Neutrophil (primary cell): Measurements from ENCODE around the gene DCAF8L1.
"Not testable (repeated sequence)": the region's sequence is repeated elsewhere in the genome, so short reads cannot be mapped to it uniquely, and the experiment has no call there.

ENCODE experiments used
- H3K27ac ChIP-seq: fragments of 200-600 bp; sonication (generic); 2 replicates; pipeline ENCODE4 v1.5.1; 2016; ENCODE audit warnings: mild to moderate bottlenecking, moderate library complexity
- H3K27me3 ChIP-seq: fragments of 200-600 bp; sonication (generic); 2 replicates; pipeline ENCODE4 v1.6.0; 2016; ENCODE audit warnings: mild to moderate bottlenecking
- H3K36me3 ChIP-seq: fragments of 200-600 bp; sonication (generic); 2 replicates; pipeline ENCODE4 v1.5.1; 2017
- H3K4me1 ChIP-seq, 2 experiments: fragments of 200-600 bp in 1 of 2; sonication (generic) in 1 of 2; 1 replicate in 1 of 2; 2 replicates in 1 of 2; pipeline versions ENCODE4 v1.5.1 to v1.6.1; 2013 to 2016; ENCODE audit warnings: low read depth in 1 of 2, low read length in 1 of 2, mild to moderate bottlenecking in 1 of 2, moderate library complexity in 1 of 2; ENCODE audit not compliant: control insufficient read depth in 1 of 2, insufficient read depth in 1 of 2
- H3K4me3 ChIP-seq, 2 experiments: fragments of 200-600 bp in 1 of 2; sonication (generic) in 1 of 2; 1 replicate in 1 of 2; 2 replicates in 1 of 2; pipeline ENCODE4 v1.5.1; 2013 to 2016; ENCODE audit warnings: low read depth in 1 of 2, low read length in 1 of 2, mild to moderate bottlenecking in 1 of 2, moderate library complexity in 1 of 2
- H3K9me3 ChIP-seq: fragments of 200-600 bp; sonication (generic); 2 replicates; pipeline ENCODE4 v1.5.1; 2016
- TF ChIP-seq, protein P1 (sequence below): fragments of 200-600 bp; sonication (generic); IDR thresholded peaks from 2 replicates; pipeline ENCODE4 v1.5.1; 2016; ENCODE audit warnings: antibody characterized with exemption

Gene DCAF8L1

DNA sequence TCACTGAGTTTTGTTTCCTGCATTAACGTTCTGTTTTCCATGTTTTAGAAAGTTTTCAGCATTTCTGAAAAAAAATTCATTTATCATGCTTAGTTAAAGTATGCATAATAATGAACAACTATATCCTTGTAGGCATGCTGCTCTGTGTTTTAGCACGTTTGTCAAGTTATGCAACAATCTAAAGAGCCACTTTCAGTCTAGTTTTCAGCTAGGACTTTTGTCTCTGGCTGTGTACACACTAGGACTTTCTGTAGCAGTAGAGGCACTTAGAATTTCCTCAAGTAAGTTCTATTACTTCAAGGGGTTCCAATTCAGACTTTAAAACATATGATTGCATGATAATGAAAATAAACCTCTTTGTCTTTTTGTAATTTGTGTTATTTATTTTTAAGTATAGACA, 12.4 kb downstream of the DCAF8L1 start:
- Histone ChIP-seq H3K36me3 (no peaks in the 10 kb centered on the region), H3K4me3 (no peak overlapping the region), H3K4me1 (no peaks in the 10 kb centered on the region), H3K9me3 (no peaks in the 10 kb centered on the region), H3K27ac (no peak overlapping the region), H3K27me3 (no peaks in the 10 kb centered on the region)
- TF ChIP-seq, protein P1, sequence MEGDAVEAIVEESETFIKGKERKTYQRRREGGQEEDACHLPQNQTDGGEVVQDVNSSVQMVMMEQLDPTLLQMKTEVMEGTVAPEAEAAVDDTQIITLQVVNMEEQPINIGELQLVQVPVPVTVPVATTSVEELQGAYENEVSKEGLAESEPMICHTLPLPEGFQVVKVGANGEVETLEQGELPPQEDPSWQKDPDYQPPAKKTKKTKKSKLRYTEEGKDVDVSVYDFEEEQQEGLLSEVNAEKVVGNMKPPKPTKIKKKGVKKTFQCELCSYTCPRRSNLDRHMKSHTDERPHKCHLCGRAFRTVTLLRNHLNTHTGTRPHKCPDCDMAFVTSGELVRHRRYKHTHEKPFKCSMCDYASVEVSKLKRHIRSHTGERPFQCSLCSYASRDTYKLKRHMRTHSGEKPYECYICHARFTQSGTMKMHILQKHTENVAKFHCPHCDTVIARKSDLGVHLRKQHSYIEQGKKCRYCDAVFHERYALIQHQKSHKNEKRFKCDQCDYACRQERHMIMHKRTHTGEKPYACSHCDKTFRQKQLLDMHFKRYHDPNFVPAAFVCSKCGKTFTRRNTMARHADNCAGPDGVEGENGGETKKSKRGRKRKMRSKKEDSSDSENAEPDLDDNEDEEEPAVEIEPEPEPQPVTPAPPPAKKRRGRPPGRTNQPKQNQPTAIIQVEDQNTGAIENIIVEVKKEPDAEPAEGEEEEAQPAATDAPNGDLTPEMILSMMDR: no peak

DNA sequence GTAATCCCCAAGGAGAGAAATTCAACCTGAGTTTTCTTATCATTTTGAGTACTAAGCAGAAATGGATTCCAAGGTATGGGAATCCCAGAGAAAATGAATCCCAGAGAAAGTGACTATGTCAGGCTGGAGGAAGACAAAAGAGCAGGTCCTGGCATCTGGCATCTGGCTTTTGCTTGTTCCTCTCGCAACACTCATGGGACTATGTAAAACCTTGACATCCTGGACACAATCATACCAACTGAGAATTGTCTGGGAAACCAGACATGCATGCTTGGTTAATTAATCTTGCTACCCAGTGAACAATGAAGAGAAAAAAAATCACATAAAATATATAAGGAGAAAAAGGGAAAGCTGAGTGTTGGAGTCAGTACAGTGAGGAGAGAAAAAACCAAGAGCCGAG, 12.9 kb downstream of the DCAF8L1 start:
- no peak overlapping the region for H3K4me3 ChIP-seq
- H3K4me1 ChIP-seq: no peaks in the 10 kb centered on the region
- TF ChIP-seq, protein P1: no peak
- H3K9me3 ChIP-seq: no peaks in the 10 kb centered on the region
- no peaks in the 10 kb centered on the region for H3K36me3 ChIP-seq
- no peak overlapping the region for H3K27ac ChIP-seq
- no peaks in the 10 kb centered on the region for H3K27me3 ChIP-seq

DNA sequence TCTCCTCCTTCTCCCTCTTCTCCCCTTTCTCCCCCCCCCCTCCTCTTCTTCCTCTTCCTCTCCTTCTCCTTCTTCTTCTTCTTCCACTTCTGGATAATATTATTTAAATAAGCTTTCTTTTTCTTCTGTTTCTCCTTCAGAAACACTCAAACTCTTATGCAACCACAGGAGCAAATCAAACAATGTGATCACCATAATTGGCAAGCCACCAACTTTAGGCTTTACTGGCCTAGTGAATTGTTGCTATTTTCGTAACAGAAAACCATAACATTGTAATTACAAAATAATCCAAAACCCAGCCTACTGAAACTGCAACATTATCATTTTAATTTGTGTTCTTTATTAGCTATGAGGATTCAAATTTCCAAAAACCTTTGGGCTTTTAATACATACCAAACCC, 14.3 kb downstream of the DCAF8L1 start:
- Histone ChIP-seq H3K9me3 (no peaks in the 10 kb centered on the region), H3K4me3 (no peak overlapping the region), H3K36me3 (no peaks in the 10 kb centered on the region), H3K4me1 (no peaks in the 10 kb centered on the region), H3K27me3 (no peaks in the 10 kb centered on the region), H3K27ac (no peak overlapping the region)
- TF ChIP-seq, protein P1: no peak

DNA sequence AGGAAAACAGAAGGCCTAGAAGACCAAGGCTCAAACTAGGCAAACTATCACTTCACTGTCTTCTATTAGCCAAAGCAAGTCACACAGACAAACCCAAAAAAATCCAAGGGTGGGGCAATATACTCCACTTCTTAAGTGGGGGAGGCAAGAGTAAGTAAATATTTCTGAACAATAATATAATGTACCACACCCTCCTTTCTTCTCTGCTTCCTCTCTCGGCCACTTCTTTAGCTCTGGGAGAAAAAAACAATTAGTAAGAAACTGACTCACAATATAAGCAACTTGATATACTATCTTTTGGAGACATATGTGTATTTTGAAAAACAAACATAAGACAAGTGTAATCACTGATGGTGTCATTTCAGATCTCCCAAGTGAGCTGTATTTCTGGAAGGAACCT, 14.8 kb downstream of the DCAF8L1 start:
- Histone ChIP-seq H3K4me3 (no peak overlapping the region), H3K27ac (no peak overlapping the region), H3K36me3 (no peaks in the 10 kb centered on the region), H3K27me3 (no peaks in the 10 kb centered on the region), H3K4me1 (no peaks in the 10 kb centered on the region), H3K9me3 (no peaks in the 10 kb centered on the region)
- TF ChIP-seq, protein P1: no peak

DNA sequence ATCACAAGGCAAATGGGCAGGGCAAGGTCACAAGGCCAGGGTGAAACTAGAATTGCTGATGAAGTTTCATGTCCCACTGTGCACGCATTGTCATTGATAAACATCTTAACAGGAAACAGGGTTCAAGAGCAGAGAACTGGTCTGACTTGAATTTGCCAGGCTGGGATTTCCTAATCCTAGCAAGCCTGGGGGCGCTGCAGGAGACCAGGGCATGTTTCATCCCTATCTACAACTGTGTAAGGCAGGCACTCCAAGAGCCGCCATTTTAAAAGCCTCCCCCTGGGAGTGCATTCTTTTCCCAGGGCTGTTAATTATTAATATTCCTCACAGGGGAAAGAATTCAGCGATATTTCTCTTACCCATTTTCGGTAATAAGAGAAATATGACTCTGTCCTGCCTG, 15.9 kb downstream of the DCAF8L1 start:
- not testable (repeated sequence) for H3K4me1 ChIP-seq, H3K27ac ChIP-seq, H3K27me3 ChIP-seq, H3K9me3 ChIP-seq, H3K4me3 ChIP-seq, H3K36me3 ChIP-seq

DNA sequence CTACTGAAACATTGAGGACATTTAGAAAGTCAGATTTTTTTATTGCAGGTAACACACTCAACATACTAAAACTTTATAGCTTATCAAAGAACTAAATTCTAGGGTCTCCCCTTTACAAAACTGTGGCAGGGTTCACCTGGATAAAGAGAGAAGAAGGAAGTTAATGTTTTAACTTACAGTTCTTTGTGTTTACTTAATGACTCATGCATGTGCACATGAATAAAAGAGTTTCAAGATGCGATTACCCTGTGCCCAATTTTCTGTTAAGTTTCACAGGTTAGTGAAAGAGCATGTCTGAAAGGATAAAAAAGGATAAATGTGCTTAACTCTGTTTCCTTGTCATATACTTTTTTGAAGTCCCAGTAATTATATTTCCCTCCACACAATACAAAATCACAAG, 16.8 kb downstream of the DCAF8L1 start:
- H3K4me3 ChIP-seq: no peak overlapping the region
- H3K36me3 ChIP-seq: no peaks in the 10 kb centered on the region
- TF ChIP-seq, protein P1: no peak
- H3K4me1 ChIP-seq: no peaks in the 10 kb centered on the region
- H3K27me3 ChIP-seq: no peaks in the 10 kb centered on the region
- no peak overlapping the region for H3K27ac ChIP-seq
- H3K9me3 ChIP-seq: no peaks in the 10 kb centered on the region

DNA sequence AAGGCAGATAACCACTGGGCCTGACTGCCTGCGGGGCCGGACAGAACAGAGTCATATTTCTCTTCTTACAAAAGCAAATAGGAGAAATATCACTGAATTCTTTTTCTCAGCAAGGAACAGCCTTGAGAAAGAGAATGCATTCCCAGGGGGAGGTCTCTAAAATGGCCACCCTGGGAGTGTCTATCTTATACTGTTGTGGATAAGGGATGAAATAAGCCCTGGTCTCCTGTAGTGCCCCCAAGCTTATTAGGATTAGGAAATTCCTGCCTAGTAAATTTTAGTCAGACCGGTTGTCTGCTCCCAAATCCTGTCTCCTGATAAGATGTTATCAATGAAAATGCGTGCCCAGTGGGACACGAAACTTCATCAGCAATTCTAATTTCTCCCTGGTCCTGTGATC, 20.8 kb downstream of the DCAF8L1 start:
- not testable (repeated sequence) for H3K4me1 ChIP-seq, H3K36me3 ChIP-seq, H3K4me3 ChIP-seq, H3K27ac ChIP-seq, H3K9me3 ChIP-seq, H3K27me3 ChIP-seq
